Fibroblast of lung (primary cell): Measurements from ENCODE around the gene ARHGAP45. TPM values are rescaled to one million over a fixed set of nuclear protein-coding genes. Genes with fewer than 3 reads are reported as not detected.

Source experiments
- DNase-seq, 2 donors: peaks; one replicate each; pipeline versions ENCODE4 v3.0.0 to v3.0.0-alpha.2; 2010; ENCODE audit warnings: low read depth in 2 of 2
- H2AFZ ChIP-seq: 2 replicates; pipeline ENCODE4 v1.5.1; 2012; ENCODE audit warnings: low read length, control low read depth, inconsistent platforms
- H3K27ac ChIP-seq: 2 replicates; pipeline ENCODE4 v1.5.1; 2011; ENCODE audit warnings: low read length, control low read depth; ENCODE audit not compliant: insufficient read depth
- H3K27me3 ChIP-seq: 2 replicates; pipeline ENCODE4 v1.5.1; 2011; ENCODE audit warnings: mild to moderate bottlenecking, low read length; ENCODE audit not compliant: control insufficient read depth, insufficient read depth
- H3K36me3 ChIP-seq: 2 replicates; pipeline ENCODE4 v1.5.1; 2011; ENCODE audit warnings: low read length; ENCODE audit not compliant: control insufficient read depth, insufficient read depth
- H3K4me1 ChIP-seq: 2 replicates; pipeline ENCODE4 v1.5.1; 2011; ENCODE audit warnings: low read length; ENCODE audit not compliant: control insufficient read depth, insufficient read depth; ENCODE audit errors: extremely low read depth
- H3K4me2 ChIP-seq: 2 replicates; pipeline ENCODE4 v1.5.1; 2011; ENCODE audit warnings: low read length, control low read depth; ENCODE audit not compliant: insufficient read depth; ENCODE audit errors: extremely low read depth
- H3K4me3 ChIP-seq, 4 experiments: fragments of 200-600 bp in 1 of 4; sonication (generic) in 1 of 4; replicated peaks in 1 of 4; 2 replicates each; pipeline ENCODE4 v1.5.1; 2011 to 2016; ENCODE audit warnings: low read length in 4 of 4, low read depth in 3 of 4, mild to moderate bottlenecking in 3 of 4, control low read depth in 2 of 4, inconsistent platforms in 1 of 4, mixed read lengths in 1 of 4; ENCODE audit not compliant: insufficient read depth in 1 of 4; ENCODE audit errors: control extremely low read depth in 1 of 4
- H3K79me2 ChIP-seq: 2 replicates; pipeline ENCODE4 v1.5.1; 2012; ENCODE audit warnings: mild to moderate bottlenecking, low read length, inconsistent platforms; ENCODE audit not compliant: control insufficient read depth, insufficient read depth
- H3K9ac ChIP-seq: 2 replicates; pipeline ENCODE4 v1.5.1; 2011; ENCODE audit warnings: mild to moderate bottlenecking, low read length, control low read depth; ENCODE audit not compliant: insufficient read depth
- H3K9me3 ChIP-seq: 2 replicates; pipeline ENCODE4 v1.5.1; 2012; ENCODE audit warnings: low read depth, low read length; ENCODE audit not compliant: control insufficient read depth, insufficient read depth
- H4K20me1 ChIP-seq: 2 replicates; pipeline ENCODE4 v1.5.1; 2011; ENCODE audit warnings: low read length; ENCODE audit not compliant: control insufficient read depth, insufficient read depth; ENCODE audit errors: extremely low read depth
- CTCF ChIP-seq, 2 donors: IDR thresholded peaks in 1 of 2; conservative IDR thresholded peaks in 1 of 2; 1 replicate in 1 of 2; 2 replicates in 1 of 2; pipeline ENCODE4 v1.5.1; 2011 to 2012; ENCODE audit warnings: low read length in 2 of 2, control low read depth in 1 of 2, inconsistent platforms in 1 of 2, low read depth in 1 of 2, mild to moderate bottlenecking in 1 of 2
- EZH2 ChIP-seq: IDR thresholded peaks from 2 replicates; pipeline ENCODE4 v1.5.1; 2012; ENCODE audit warnings: low read length, control low read depth, mild to moderate bottlenecking; ENCODE audit errors: missing control alignments
- polyA plus RNA-seq, 2 donors: library from polyadenylated mRNA; depleted of rRNA in 1 of 2; stranded (reverse) in 1 of 2; unstranded in 1 of 2; fragments of >200 nt; gene quantifications; 2 replicates each; pipeline ENCODE4 v1.2.1, GENCODE V29; 2011 to 2012; ENCODE audit warnings: missing spikeins in 1 of 2
- total RNA-seq: library from RNA; depleted of rRNA; stranded (reverse); fragments of >200 nt; gene quantifications from 2 replicates; pipeline ENCODE4 v1.2.1, GENCODE V29; 2014

The ARHGAP45 gene
- total and polyA plus RNA-seq, 2 donors (not counting 1 experiment from before 2014, with no cell fraction given) = 0.42 to 1.8 TPM

- H3K4me2 ChIP-seq = peak overlapping the region; percentile 35
- TF ChIP-seq EZH2 = no peak
- no peak for TF ChIP-seq CTCF (conservative IDR thresholded peaks at IDR 0.05 in 1 of 2, IDR thresholded peaks at IDR 0.05 in 1 of 2; ENCODE audit: low read depth in 1 of 2, low read length in 2 of 2)
Measured at GRCh38 chr19:1066251-1066747, 668 bp upstream of the ARHGAP45 start.

GRCh38 chr19:1067341-1067957 lies 482 bp downstream of the ARHGAP45 start:
- no peak overlapping the region for H3K9ac ChIP-seq
- H2AFZ ChIP-seq = no peak overlapping the region
- H3K4me3 ChIP-seq = peak overlapping the region in 1 of 4 experiments; percentile 40
- no peak for DNase-seq
- no peaks in the 10 kb centered on the region for H4K20me1 ChIP-seq
- no peaks in the 10 kb centered on the region for H3K9me3 ChIP-seq
- no peaks in the 10 kb centered on the region for H3K36me3 ChIP-seq
- H3K79me2 ChIP-seq = no peaks in the 10 kb centered on the region
- H3K4me1 ChIP-seq = no peaks in the 10 kb centered on the region
- H3K27ac ChIP-seq = no peak overlapping the region
- TF ChIP-seq EZH2 = no peak
- TF ChIP-seq CTCF (conservative IDR thresholded peaks at IDR 0.05 in 1 of 2, IDR thresholded peaks at IDR 0.05 in 1 of 2; ENCODE audit: low read depth in 1 of 2, low read length in 2 of 2) = no peak
- peaks cover 18% of the 10 kb centered on the region for H3K27me3 ChIP-seq
- H3K4me2 ChIP-seq = no peak overlapping the region

More at GRCh38 chr19:1066251-1066747, 668 bp upstream of the ARHGAP45 start:
- no peaks in the 10 kb centered on the region for H3K4me1 ChIP-seq
- no peak overlapping the region for H3K4me3 ChIP-seq
- DNase-seq = no peak
- no peak overlapping the region for H3K9ac ChIP-seq
- H3K27me3 ChIP-seq = peaks cover 18% of the 10 kb centered on the region
- no peaks in the 10 kb centered on the region for H3K36me3 ChIP-seq
- H3K27ac ChIP-seq = no peak overlapping the region
- no peaks in the 10 kb centered on the region for H3K9me3 ChIP-seq
- no peaks in the 10 kb centered on the region for H4K20me1 ChIP-seq
- no peaks in the 10 kb centered on the region for H3K79me2 ChIP-seq
- H2AFZ ChIP-seq = no peak overlapping the region

- TF ChIP-seq CTCF (conservative IDR thresholded peaks at IDR 0.05 in 1 of 2, IDR thresholded peaks at IDR 0.05 in 1 of 2; ENCODE audit: low read depth in 1 of 2, low read length in 2 of 2) (no peak), EZH2 (no peak)
- Histone ChIP-seq H3K27ac (no peak overlapping the region), H3K9me3 (no peaks in the 10 kb centered on the region), H3K4me3 (no peak overlapping the region), H3K4me2 (no peak overlapping the region), H3K79me2 (no peaks in the 10 kb centered on the region), H3K4me1 (no peaks in the 10 kb centered on the region), H3K27me3 (peaks cover 18% of the 10 kb centered on the region), H2AFZ (no peak overlapping the region), H4K20me1 (no peaks in the 10 kb centered on the region), H3K9ac (no peak overlapping the region), H3K36me3 (no peaks in the 10 kb centered on the region)
- DNase-seq = no peak
Measured at GRCh38 chr19:1068009-1069001, 1.3 kb downstream of the ARHGAP45 start.
